Lower leg skin (tissue), 3 donors: Measurements from ENCODE around the gene SV2C.

ENCODE experiments used
- CTCF ChIP-seq, 3 donors: fragments of 450-650 bp; IDR thresholded peaks; one replicate each; pipeline ENCODE4 v1.5.1; 2016; ENCODE audit warnings: antibody characterized with exemption in 3 of 3, mild to moderate bottlenecking in 3 of 3, moderate library complexity in 2 of 3
- POLR2A ChIP-seq, 2 donors: fragments of 450-650 bp; IDR thresholded peaks; one replicate each; pipeline ENCODE4 v1.6.1; 2016 to 2017; ENCODE audit warnings: antibody characterized with exemption in 2 of 2, mild to moderate bottlenecking in 1 of 2, moderate library complexity in 1 of 2

DNA sequence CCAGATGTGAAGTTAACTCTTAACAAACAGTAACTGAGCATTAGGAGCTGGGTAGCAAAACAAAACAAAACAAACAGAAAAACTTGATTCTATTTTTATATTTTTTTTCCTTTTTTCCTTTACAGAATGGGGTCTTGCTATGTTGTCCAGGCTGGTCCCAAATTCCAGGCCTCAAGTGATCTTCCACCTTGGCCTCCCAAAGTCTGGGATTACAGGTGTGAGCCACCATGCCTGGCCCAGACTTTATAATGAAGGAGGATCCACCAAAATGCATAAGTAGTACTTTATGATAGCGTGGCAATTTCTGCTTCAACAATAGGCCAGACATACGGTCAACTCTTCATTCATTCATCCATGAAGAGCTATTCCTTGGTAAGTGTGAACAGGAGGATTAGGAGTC, 314.0 kb downstream of the SV2C start:
- TF ChIP-seq CTCF (IDR thresholded peaks at IDR 0.05) (no peak), POLR2A (IDR thresholded peaks at IDR 0.05) (no peak)
